Measurements from ENCODE around the gene CRYM.

Gene CRYM

DNA sequence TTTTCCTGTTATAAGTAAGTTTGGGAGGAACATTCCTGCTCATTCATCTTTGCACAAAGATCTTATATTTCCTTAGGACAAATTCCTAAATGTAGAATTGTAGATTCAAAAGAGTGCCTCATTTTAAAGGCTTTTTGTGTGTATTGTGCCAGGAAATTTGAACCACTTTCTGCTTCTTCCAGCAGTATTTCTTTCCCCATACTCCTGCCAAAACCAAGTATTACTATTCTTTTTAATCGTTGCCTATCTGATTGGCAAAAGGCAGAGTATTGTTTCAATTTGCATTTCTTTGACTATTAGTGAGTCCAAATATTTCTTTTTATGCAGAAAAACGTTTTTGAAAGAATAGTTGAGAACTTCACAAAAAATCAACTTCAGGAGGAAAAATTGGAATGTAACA lies 35.3 kb downstream of the CRYM start:
- DNase-seq: no peak

DNA sequence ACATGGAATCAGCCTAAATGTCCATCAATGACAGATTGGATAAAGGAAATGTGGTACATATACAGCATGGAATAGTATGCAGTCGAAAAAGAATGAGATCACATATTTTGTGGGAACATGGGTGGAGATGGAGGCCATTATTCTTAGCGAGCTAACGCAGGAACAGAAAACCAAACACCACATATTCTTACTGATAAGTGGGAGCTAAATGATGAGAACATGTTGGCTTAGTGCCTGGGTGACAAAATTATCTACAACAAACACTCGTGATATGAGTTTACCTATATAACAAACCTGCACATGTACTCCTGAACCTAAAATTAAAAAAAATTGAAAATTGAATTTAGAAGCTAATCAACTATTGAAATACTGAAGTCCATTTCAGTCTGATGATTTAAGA lies 38.4 kb downstream of the CRYM start:
- no peak for DNase-seq

DNA sequence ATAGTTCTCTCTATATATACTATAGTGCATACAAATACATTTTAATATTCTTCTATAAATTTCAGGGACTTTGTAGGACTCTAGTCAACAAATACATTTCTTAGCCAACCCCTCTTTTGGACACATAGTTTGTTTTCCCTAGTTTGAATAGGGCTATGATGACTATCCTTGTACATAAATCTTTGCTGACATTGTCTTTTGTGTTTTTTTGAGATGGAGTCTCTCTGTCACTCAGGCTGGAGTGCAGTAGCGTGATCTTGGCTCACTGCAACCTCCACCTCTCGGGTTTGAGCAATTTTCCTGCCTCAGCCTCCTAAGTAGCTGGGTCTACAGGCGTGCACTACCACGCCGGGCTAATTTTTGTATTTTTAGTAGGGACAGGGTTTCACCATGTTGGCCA lies 41.3 kb downstream of the CRYM start:
- DNase-seq: no peak

DNA sequence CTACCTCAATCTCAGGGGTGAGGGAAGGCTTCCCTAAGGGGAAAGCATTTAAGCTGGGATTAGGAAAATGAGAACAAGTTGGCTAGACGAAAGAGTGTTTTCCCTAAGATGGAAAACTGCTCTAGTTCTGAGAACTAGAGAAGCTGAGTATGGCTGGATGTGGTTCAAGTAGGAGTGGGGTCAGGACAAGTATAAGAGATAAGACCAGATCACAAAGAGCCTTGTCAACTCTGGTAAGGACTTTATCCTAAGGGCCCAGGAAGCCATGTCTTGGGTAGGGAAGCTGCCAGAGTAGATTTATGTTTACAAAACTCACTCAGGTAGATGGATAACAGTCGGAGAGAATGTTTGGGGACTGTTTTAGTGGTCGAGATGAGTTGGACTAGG lies 42.9 kb downstream of the CRYM start:
- DNase-seq: no peak

DNA sequence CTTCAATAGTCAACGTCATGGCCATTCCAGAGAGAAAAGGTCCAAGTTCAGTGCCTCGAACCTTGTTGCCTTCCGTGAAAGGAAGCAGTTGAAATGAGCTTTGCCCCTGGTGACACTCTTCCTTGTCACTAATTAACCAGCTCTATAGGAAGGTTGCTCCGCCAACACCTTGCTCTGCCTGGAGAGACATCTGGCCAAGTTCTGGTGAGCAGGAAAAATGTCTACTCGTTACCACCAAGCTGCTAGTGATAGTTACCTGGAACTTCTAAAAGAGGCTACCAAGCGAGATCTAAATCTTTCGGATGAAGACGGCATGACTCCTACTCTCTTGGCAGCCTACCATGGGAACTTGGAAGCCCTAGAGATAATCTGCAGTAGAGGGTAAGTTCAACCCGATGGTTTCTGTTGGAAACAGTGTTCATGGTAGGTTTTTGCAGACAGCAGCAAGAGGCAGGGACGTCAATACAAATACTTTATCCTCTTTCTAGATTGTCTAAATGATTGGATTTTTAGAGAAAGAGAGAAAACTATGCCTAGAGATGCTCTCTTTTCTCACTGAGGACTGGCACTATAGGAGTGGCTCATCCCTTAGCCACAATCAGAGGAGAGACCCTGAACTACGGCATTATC lies 44.5 kb downstream of the CRYM start, which contains the start of gene ANKS4B:
ANKS4B (plus strand) TSS at position 179 of the 630 bp plus-strand sequence; CDS start at position 218, 39 bp downstream.
- no peak for DNase-seq

DNA sequence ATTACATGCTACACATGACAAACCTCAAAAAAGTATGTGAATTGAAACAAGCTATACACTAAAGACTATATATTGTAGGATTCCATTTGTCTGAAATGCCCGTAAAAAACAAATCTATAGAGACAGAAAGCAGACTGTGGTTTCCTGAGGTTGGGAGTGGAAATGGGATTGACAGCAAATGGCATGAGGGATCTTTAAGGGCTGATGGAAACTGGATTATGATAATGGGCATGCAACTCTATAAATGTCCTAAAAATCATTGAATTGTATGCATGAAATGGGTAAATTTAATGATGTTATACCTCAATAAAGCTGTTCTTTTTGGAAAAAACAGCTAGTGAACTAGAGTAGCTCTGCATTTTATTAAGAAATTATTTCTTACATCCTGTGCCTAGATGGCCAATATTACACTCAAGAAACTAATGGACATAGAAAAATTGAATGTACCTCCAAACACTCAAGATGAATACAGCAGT lies 45.0 kb downstream of the CRYM start:
- no peak for DNase-seq

DNA sequence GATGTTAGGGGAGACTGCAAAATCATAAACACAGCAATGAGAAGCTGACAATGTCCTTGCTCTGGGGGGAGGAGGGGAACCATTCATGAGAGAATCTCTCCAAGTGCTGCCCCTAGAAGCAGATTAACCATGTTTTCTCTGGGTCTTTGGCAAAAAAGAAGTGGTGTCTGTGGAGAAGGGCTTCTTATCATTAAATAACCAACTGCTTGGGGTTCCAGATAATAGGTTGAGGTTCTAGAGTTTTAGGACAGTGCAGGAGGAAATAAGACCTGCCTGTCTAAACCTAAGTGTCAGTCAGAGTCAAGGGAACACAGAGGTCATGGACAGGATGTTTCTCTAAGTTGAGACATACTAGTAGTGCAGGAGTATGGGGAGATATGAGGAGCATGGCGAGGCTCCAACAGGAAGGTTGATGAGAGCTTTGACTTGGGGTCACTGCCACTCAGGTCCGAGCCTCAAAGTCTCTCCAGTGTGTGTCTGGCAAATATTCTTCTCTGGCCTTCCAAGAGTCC lies 49.7 kb downstream of the CRYM start:
- DNase-seq: no peak

DNA sequence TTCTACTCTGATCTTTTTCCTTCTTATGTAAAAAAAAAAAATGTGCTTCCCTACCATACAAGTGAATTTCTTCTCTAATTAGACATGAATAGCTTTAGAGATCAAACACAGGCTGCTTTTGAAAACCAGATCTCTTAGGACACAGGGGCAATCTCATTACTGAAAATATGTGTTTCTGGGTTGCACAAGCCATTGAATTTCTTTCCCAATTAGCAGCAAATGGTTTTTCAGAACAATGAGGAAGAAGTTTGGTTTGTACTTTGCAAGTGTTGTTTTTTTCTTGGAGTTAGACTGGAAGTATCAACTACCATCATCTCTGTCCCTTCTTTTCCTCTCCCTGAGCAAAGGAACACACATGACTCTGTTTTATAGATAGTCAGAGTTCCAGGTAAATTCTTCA lies 50.2 kb downstream of the CRYM start:
- no peak for DNase-seq

DNA sequence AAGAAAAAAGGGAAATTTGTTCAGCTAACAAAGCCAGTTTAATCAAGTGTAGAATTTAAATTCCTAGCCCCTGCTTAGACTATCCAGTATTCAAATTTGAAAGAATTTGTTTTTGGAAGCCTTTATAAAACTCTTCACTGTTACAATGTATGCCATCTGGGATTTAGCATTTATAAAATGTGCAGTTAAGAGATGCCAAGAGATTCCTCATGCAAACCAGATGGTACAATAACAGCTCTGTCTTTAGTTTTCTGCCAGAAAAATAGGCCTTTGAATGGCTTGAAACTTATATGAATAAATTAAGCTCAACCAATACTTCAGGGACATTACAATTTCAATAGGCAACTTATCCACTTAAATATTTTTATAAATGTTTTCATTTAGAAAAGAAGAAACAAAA lies 51.3 kb downstream of the CRYM start:
- DNase-seq: no peak

DNA sequence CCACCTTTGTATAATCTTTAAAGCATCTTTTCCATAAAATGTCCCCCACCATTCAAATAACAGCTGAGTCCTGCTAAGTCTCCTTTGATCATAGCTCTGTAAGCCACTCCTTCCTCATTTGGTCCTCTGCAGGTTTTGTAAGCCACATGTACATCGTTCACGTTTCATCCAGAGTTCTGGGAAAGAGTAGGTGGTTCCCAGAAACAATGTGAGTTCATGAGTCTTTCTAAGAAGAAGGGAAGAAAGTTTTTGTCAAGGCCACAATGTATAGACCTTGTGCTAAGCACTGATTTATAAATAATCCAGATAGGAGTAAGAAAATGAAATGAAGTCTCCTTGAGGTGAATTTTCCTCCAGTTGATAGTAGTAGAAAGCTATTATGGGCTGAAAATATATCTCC lies 53.3 kb downstream of the CRYM start:
- DNase-seq: no peak

DNA sequence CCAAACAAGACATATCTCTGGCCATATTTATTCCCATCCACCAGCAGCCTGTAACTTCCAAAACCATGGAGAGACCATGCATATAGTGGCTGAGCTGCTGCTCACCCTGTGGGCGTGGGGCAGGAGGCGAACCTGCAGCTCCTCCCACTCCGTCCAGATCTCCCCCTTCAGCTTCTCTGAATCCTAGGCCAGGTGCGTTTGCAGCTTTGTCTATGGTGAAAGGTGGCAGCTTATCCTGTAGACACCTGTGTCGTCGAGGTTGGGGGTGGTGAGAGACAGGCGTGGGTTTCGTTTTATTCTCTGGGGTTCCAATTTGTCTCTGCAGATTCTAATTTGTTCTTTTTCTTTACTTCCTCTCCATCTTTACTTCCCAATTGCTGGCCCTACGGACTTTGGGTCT lies 54.3 kb downstream of the CRYM start:
- DNase-seq: no peak

DNA sequence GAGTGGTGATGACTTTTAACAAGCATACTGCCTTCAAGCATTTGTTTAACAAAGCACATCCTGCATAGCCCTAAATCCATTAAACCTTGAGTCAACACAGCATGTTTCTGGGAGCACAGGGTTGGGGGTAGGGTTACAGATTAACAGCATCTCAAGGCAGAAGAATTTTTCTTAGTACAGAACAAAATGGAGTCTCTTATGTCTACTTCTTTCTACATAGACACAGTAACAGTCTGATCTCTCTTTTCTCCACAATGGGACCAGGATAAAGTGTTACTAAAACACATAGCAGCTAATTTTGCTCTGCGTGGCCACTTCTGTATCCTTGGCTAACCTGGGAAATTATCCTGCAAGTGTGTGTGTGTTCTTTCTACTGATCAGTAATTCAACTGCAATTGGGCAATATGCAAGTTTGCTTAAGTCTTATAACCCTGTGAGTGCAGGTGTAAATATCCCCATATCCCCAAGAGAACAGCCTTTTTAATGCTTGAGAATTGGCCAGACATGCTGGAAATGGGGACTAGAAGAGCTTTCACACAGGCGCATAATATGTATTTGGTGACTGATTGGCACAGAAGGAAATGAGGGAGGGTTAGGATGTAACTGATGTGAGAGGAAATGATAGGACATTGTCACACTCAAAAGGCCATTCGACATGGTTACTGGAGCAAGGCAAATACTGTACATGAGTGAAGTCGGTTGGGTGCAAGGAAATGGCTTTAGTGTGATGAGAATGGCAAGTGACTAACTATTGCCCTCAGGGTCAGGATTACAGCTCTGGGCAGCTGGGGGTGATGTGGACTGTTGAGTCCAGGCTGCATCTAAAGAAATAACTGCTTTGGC lies 55.4 kb downstream of the CRYM start:
- DNase-seq: no peak

DNA sequence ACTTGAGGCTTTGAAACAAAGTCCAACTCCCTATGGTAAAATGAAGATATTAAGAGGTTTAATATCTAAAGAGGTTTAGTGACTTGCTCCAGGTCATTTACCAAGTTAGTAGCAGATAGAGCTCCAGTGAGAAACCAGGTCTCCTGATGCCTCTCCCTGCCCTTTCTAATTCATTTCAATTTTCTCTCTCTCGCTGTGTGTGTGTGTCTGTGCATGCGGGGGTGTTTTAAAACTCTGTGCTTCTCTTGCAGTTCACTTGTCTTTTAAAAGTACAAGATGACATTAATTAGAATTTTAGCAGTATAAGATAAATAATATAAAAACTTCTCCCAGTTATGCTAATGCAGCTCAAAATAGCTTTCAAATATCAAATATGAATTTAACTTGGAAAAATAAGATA lies 58.5 kb downstream of the CRYM start:
- DNase-seq: no peak

DNA sequence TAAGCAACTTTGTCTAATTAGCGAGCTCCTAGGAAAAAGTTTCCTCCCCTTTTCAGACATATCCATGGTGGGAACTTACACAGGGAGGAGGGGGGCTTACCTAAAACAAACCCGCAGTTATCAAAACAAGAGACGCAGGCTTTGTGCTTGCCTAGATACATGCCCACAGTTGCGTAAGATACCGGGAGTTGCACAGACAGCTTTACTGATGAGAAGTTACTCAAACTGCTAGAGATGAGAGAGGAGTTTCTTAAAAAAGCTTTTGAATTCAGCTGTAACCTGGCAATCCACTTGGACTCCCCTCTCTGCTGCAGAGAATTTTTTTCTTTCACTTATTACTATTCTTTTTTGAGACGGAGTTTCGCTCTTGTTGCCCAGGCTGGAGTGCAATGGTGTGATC lies 59.9 kb downstream of the CRYM start:
- DNase-seq: no peak

DNA sequence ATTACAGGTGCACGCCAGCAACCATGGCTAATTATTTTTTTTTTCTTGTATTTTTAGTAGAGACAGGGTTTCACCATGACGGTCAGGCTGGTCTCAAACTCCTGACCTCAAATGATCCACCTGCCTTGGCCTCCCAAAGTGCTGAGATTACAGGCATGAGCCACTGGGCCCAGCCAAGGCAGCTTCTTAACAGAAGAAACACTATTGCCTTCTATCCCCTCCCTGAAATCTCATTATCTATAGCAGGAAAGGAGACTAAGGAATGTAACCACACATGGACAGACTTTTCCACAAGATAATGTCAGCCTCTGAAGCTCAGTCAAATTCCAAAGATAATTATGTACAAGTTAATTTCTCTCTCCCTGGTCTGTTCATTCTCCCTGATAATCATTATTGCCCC lies 61.0 kb downstream of the CRYM start:
- DNase-seq: no peak

DNA sequence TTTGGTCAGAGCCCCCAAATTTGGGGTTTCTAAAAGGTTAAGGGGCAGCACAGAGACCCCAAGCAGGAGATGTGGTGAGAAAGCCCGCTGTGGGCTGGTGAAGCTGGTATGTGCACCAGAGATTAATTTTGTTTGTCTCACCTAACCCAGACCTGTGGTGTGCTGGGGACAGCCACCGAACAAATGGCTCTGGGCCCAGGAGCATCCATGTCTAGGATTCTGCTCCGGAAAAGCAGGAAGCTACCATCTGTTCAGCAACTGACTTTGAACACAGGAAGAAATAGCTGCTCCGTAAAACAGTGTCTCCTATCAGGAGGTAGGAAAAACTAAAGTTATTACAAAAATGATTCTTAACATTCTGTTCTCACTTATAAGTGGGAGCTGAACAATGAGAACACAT lies 64.0 kb downstream of the CRYM start:
- DNase-seq: no peak

DNA sequence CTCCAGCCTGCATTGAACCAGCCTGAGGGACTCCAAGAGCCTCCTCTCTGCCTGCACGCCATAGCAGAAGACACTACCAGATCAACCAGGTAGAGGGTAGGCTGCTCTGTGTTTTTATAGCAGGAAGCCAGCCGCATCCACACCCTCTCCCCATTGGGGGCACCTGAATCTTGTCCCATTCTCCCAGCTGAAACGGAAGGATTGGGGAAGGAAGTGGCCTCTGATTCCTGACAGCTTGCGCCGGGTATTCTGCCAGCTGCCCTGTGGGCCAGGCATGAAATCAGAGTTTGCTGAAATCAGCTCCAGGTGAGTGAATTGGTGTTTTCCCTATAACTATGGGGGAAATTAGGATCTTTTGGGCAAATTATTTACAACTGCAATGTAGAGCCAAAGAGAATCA lies 66.6 kb downstream of the CRYM start, which contains the start of gene ZP2:
ZP2 (minus strand) TSS at position 89 of the 400 bp plus-strand sequence; CDS start at position 62, 27 bp downstream.
- DNase-seq: no peak

All from bone marrow (tissue), 2 donors.